Eye (tissue), 1 donor: ENCODE results near the gene IFFO2.

Experiments used
- DNase-seq: peaks from one replicate; pipeline ENCODE4 v3.0.0-alpha.2; 2015

The IFFO2 gene

GRCh38 chr1:18917071-18917799 is 39.2 kb downstream of the IFFO2 start:
- no peak for DNase-seq

GRCh38 chr1:18915341-18915740 is 41.1 kb downstream of the IFFO2 start:
- no peak for DNase-seq

DNA sequence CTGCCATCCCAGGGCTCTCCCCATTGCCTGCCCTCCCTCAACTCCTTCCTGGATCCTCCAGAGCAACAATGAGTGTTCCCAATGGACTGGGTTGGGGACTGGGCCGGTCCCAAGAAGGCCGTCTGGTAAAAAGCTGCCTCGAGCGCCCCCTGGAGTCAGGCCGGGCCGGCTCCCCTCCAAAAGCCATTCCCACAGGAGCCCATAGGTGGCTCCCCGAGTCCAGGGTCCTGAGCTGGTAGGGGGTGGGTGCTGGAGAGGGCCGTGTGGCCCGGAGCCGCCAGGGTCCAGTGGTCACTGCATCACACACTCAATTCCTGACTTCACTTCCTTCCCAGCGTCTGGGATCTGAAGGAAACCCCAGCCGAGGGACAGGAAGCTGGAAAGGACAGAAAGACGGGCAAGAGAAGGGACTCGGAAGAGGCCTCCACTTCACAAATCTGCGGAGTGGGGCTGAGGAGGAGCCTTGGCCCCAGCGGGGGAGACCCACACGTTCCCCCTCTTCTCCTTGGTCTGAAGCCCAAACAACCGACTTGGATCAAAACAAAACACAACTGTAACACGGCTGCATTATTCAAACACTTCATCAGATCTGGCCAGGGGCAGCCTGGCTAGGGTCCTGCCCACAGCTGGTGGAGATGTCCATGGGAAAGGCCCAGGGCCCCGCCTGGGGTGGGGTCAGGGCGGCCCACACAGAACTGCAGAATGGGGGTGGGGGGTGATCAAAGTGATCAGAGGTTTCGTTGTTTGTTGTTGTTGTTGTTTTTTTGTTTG is 43.2 kb downstream of the IFFO2 start:
- peak; percentile 82 for DNase-seq

- DNase-seq, result no peak
These were observed 43.9 kb downstream of the IFFO2 start for GRCh38 chr1:18912550-18912949.

DNA sequence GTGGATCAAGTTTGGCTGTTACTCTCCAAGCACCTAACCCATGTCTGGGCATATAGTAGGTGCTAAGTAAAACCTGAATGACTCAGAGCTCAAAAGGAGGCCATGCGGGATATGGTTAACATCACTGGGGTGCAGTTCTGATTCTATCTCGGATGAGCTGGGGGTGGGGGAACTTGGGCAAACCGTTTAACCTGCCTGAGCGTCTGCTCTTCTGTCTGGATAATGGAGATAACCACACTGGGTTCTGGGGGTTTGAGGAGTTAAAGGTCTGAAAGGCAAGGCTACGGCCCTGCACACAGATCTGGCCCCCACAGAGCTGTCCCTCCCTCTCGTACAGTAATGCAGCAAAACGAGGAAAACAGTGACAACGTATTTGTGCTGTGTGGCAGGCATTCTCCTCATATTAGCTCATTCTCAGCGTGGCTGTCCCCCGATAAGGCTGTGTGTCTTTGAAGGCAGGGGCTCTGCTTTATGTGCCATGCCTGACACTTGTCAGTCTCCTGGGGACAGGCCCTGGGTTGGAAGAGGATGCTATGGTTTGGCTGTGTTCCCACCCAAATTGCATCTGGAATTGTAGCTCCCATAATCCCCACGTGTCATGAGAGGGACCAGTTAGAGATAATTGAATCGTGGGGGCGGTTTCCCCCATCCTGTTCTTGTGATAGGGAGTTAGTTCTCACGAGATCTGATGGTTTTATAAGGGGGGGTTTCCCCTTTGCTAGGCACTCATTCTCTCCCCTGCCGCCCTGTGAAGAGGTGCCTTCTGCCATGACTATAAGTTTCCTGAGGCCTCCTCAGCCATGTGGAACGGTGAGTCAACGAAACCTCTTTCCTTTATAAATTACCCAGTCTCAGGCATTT is 47.3 kb downstream of the IFFO2 start:
- no peak for DNase-seq

GRCh38 chr1:18907917-18908845 is 48.3 kb downstream of the IFFO2 start:
- DNase-seq, result peak; percentile 18

GRCh38 chr1:18907021-18907916 is 49.2 kb downstream of the IFFO2 start:
- peak; percentile 90 for DNase-seq

GRCh38 chr1:18903291-18903756 is 53.2 kb downstream of the IFFO2 start:
- DNase-seq, result peak; percentile 20

GRCh38 chr1:18902523-18903290 is 53.8 kb downstream of the IFFO2 start, which contains the start of gene ALDH4A1:
ALDH4A1 (minus strand) TSS chr1:18902555; CDS start chr1:18902523, 32 bp downstream.
- DNase-seq, result peak; percentile 99

- peak; percentile 74 for DNase-seq
These were observed 54.4 kb downstream of the IFFO2 start for GRCh38 chr1:18901952-18902522.

GRCh38 chr1:18901147-18901951 is 55.1 kb downstream of the IFFO2 start:
- no peak for DNase-seq

DNA sequence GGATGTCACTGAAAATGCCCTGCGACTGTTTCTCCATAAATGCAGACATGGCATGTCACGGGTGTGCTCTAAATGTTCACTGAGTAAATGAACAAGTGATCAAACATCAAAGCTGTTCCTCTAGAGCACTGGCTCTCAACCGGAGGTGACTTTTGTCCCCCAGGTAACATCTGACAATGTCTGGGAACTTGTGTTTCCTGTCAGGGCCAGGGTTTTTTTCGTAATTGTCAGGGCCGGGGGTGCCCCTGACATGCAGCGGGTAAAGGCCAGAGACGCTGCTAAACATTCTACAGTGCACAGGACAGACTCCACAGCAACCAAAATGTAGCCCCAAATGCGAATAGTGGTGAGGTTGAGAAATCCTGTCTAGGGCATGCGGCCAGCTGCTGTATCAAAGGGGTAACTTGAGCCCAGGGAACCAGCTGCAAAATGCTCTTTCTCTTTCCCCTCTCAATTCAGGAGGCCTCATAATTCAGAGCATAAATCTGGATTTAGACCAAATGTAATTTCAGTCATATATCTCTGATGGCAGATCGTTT is 56.1 kb downstream of the IFFO2 start:
- DNase-seq, result peak; percentile 37

GRCh38 chr1:18899363-18900049 is 57.0 kb downstream of the IFFO2 start:
- DNase-seq, result no peak

- DNase-seq, result no peak
These were observed 57.9 kb downstream of the IFFO2 start for GRCh38 chr1:18898567-18898966.

- DNase-seq, result no peak
These were observed 61.2 kb downstream of the IFFO2 start for GRCh38 chr1:18895317-18895716.

DNA sequence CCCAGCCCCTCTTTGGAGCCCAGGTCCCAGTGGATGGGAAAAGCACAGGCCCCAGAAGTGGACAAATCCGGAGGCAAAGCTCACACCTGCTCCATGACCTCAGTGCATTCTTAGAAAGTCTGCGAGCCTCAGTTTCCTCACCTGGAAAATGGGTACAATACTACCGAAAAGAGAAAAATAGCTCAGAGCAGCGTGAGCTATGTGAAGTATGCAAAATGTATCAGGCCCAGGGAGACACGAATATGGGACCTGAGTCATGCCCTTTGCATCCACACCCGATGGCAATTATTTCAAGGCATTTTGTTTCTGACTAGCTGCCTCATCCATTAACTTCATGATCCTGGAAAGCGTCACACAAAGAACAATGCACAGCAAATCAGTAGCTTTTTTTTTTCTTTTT is 63.4 kb downstream of the IFFO2 start:
- no peak for DNase-seq

DNA sequence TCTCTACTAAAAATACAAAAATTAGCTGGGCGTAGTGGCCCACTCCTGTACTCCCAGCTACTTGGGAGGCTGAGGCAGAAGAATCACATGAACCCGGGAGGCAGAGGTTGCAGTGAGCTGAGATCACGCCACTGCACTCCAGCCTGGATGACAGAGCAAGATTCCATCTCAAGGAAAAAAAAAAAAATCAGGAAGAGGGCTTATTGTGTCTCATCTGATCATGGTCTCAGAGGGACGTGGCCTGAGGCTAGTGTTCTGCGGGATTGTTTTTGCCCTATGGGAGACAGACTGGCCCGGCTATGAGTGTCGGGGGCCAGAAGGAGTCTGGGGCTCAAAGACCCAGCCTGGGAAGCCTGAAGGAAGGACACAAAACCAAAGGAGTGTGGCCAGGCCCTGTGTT is 64.6 kb downstream of the IFFO2 start:
- peak; percentile 19 for DNase-seq

- DNase-seq, result no peak
These were observed 65.1 kb downstream of the IFFO2 start for GRCh38 chr1:18891426-18891780.
